H9 (cell line): ENCODE results near the gene PCDH9. TPM values are rescaled to one million over a fixed set of nuclear protein-coding genes. Genes with fewer than 3 reads are reported as not detected.

Experiments used
- DNase-seq: peaks from one replicate; pipeline ENCODE4 v3.0.0-alpha.2; 2017
- H2AFZ ChIP-seq: one replicate; pipeline ENCODE4 v1.6.1; 2013; ENCODE audit warnings: mild to moderate bottlenecking, low read length, control low read depth, moderate library complexity
- H2AK5ac ChIP-seq: 2 replicates; pipeline ENCODE4 v1.6.1; 2013; ENCODE audit warnings: low read length, control low read depth, mixed read lengths; ENCODE audit not compliant: insufficient read length
- H2BK120ac ChIP-seq: one replicate; pipeline ENCODE4 v1.6.1; 2013; ENCODE audit warnings: low read depth, mild to moderate bottlenecking, low read length, control low read depth, inconsistent platforms; ENCODE audit not compliant: poor library complexity, severe bottlenecking
- H2BK12ac ChIP-seq: 2 replicates; pipeline ENCODE4 v1.6.1; 2013; ENCODE audit warnings: low read length, control low read depth, mixed read lengths, low read depth; ENCODE audit not compliant: insufficient read length
- H2BK15ac ChIP-seq: 2 replicates; pipeline ENCODE4 v1.6.1; 2013; ENCODE audit warnings: low read depth, low read length, control low read depth
- H2BK20ac ChIP-seq: one replicate; pipeline ENCODE4 v1.6.1; 2013; ENCODE audit warnings: low read depth, mild to moderate bottlenecking, low read length, control low read depth, inconsistent platforms; ENCODE audit not compliant: poor library complexity, severe bottlenecking
- H2BK5ac ChIP-seq: 2 replicates; pipeline ENCODE4 v1.6.1; 2013; ENCODE audit warnings: low read length, control low read depth, mixed read lengths; ENCODE audit not compliant: insufficient read length
- H3K14ac ChIP-seq: 2 replicates; pipeline ENCODE4 v1.6.1; 2013; ENCODE audit warnings: low read length, control low read depth; ENCODE audit not compliant: insufficient read depth
- H3K18ac ChIP-seq: 2 replicates; pipeline ENCODE4 v1.6.1; 2013; ENCODE audit warnings: low read depth, mild to moderate bottlenecking, mixed read lengths, low read length, control low read depth; ENCODE audit not compliant: insufficient read length
- H3K23ac ChIP-seq: 2 replicates; pipeline ENCODE4 v1.6.1; 2013; ENCODE audit warnings: low read length, control low read depth, mixed read lengths, low read depth; ENCODE audit not compliant: insufficient read length
- H3K23me2 ChIP-seq: 2 replicates; pipeline ENCODE4 v1.6.1; 2013; ENCODE audit warnings: low read depth, mild to moderate bottlenecking, mixed read lengths, low read length, control low read depth; ENCODE audit not compliant: insufficient read length, poor library complexity, severe bottlenecking
- H3K27ac ChIP-seq: 2 replicates; pipeline ENCODE4 v1.5.1; 2013; ENCODE audit warnings: low read length, control low read depth, mixed read lengths, low read depth; ENCODE audit not compliant: insufficient read length
- H3K27me3 ChIP-seq: 2 replicates; pipeline ENCODE4 v1.6.1; 2013; ENCODE audit warnings: low read length, control low read depth, inconsistent platforms; ENCODE audit not compliant: insufficient read depth
- H3K4ac ChIP-seq: 2 replicates; pipeline ENCODE4 v1.6.1; 2013; ENCODE audit warnings: low read depth, mild to moderate bottlenecking, control low read depth, inconsistent platforms, low read length, moderate library complexity
- H3K4me1 ChIP-seq: 2 replicates; pipeline ENCODE4 v1.6.1; 2013; ENCODE audit warnings: low read length, control low read depth, inconsistent platforms; ENCODE audit not compliant: insufficient read depth
- H3K4me2 ChIP-seq: 2 replicates; pipeline ENCODE4 v1.6.1; 2013; ENCODE audit warnings: low read length, control low read depth, mixed read lengths; ENCODE audit not compliant: insufficient read length, insufficient read depth
- H3K56ac ChIP-seq: 2 replicates; pipeline ENCODE4 v1.6.1; 2013; ENCODE audit warnings: low read depth, mild to moderate bottlenecking, mixed read lengths, low read length, control low read depth; ENCODE audit not compliant: insufficient read length
- H3K79me1 ChIP-seq: 2 replicates; pipeline ENCODE4 v1.6.1; 2013; ENCODE audit warnings: low read depth, mild to moderate bottlenecking, moderate library complexity, low read length, control low read depth, inconsistent platforms; ENCODE audit not compliant: insufficient read depth, poor library complexity, severe bottlenecking
- H3K79me2 ChIP-seq: 2 replicates; pipeline ENCODE4 v1.6.1; 2013; ENCODE audit warnings: low read length, control low read depth, inconsistent platforms; ENCODE audit not compliant: insufficient read depth
- H3K9ac ChIP-seq: 2 replicates; pipeline ENCODE4 v1.6.1; 2013; ENCODE audit warnings: low read length, control low read depth, mixed read lengths; ENCODE audit not compliant: insufficient read length; ENCODE audit errors: extremely low read depth
- H3K9me3 ChIP-seq: one replicate; pipeline ENCODE4 v1.6.1; 2013; ENCODE audit warnings: low read depth, low read length, inconsistent platforms; ENCODE audit not compliant: control insufficient read depth
- H3T11ph ChIP-seq: one replicate; pipeline ENCODE4 v1.6.1; 2013; ENCODE audit warnings: mild to moderate bottlenecking, low read length, control low read depth, inconsistent platforms
- H4K20me1 ChIP-seq: one replicate; pipeline ENCODE4 v1.6.1; 2013; ENCODE audit not compliant: control insufficient read depth, insufficient read length, insufficient read depth
- H4K5ac ChIP-seq: 2 replicates; pipeline ENCODE4 v1.6.1; 2013; ENCODE audit warnings: low read depth, mild to moderate bottlenecking, mixed read lengths, low read length, control low read depth; ENCODE audit not compliant: insufficient read length
- H4K8ac ChIP-seq: replicated peaks from 2 replicates; pipeline ENCODE4 v1.6.1; 2013; ENCODE audit warnings: low read length, control low read depth, mixed read lengths, low read depth; ENCODE audit not compliant: insufficient read length
- H4K91ac ChIP-seq: 2 replicates; pipeline ENCODE4 v1.6.1; 2013; ENCODE audit warnings: low read depth, mild to moderate bottlenecking, moderate library complexity, mixed read lengths, low read length, control low read depth; ENCODE audit not compliant: insufficient read length
- H3K27ac Mint-ChIP-seq, 3 experiments: 2 replicates in 2 of 3; 3 replicates in 1 of 3; pipeline ENCODE4 v1.8.0; 2020 to 2021; ENCODE audit warnings: mixed read lengths in 3 of 3, mild to moderate bottlenecking in 1 of 3, moderate library complexity in 1 of 3
- H3K27me3 Mint-ChIP-seq: 2 replicates; pipeline ENCODE4 v1.8.0; 2021; ENCODE audit warnings: low read depth, mild to moderate bottlenecking, moderate library complexity, mixed read lengths
- H3K36me3 Mint-ChIP-seq, 3 experiments: 2 replicates in 2 of 3; 3 replicates in 1 of 3; pipeline ENCODE4 v1.8.0; 2020 to 2021; ENCODE audit warnings: low read depth in 3 of 3, mixed read lengths in 3 of 3; ENCODE audit not compliant: insufficient read depth in 1 of 3
- H3K4me1 Mint-ChIP-seq, 2 experiments: 2 replicates each; pipeline ENCODE4 v1.8.0; 2020; ENCODE audit warnings: mixed read lengths in 2 of 2
- H3K4me3 Mint-ChIP-seq, 2 experiments: 2 replicates in 1 of 2; 3 replicates in 1 of 2; pipeline ENCODE4 v1.8.0; 2020 to 2021; ENCODE audit warnings: mild to moderate bottlenecking in 2 of 2, mixed read lengths in 2 of 2, moderate library complexity in 1 of 2
- H3K9me3 Mint-ChIP-seq, 2 experiments: 2 replicates in 1 of 2; 3 replicates in 1 of 2; pipeline ENCODE4 v1.8.0; 2020; ENCODE audit warnings: mild to moderate bottlenecking in 2 of 2, mixed read lengths in 2 of 2, moderate library complexity in 1 of 2
- CTCF ChIP-seq: fragments of 200-600 bp; sonication (generic); conservative IDR thresholded peaks from 3 replicates; pipeline ENCODE4 v1.8.0; 2021; ENCODE audit warnings: antibody characterized with exemption, mild to moderate bottlenecking
- WGBS: extraction: QIAGEN DNeasy Blood & Tissue Kit; methylation state at CpG from one replicate; pipeline ENCODE4 v1.1.7; 2013; ENCODE audit warnings: missing lambda C conversion rate, low lambda C conversion rate, mixed read lengths; ENCODE audit not compliant: insufficient read length; ENCODE audit errors: extremely low coverage; 5-methylcytosine and 5-hydroxymethylcytosine counted together
- total RNA-seq: library from RNA; stranded (reverse); gene quantifications from 2 replicates; pipeline ENCODE4 v1.2.1, GENCODE V29; 2021

Gene PCDH9
- total RNA-seq, 1 experiment from 2014 or later = 0.11 TPM

DNA sequence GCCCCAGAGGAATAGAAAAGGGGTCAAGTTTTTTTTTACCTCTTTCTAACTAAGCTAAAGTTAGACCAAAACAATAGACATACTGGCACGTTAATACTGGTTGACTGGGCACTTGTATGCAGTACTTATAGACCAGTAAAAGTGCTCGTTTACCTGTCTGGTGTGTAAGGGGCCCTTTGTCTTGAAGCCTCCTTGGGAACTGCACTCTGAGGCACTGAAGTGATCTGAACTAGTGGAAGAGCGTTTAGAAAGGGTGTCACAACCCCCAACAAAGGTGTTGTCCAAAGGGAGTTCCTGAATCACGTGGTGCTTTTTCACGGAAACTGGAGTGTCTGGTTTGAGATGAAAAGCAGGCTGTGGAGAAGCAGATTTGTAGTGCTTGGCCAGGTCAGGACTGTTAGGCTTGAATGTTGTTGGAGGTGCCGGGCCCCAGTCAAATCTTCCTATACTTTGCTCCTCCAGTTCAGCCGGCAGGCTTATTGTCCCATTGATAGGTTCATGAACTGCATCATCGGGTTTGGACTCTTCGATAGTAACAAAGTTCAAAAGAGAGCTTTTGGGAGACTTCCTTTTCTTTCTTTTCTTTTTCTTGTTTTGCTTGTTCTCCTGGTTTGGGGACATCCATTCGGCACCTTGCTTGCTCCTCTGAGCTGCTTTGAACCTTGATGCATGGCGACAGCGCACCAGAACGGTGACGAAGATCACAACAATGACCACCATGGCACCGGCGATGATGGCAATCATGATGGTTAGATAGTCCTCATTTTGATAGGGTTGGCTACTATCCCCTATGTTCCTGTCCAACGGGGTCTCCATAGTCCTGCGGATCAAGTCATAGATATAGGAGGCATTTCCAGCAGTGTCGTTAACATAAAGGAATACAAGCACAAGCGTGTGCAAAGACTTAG lies 4.6 kb downstream of the PCDH9 start:
- Histone ChIP-seq H3K14ac (no peak overlapping the region), H2BK5ac (no peak overlapping the region)
- WGBS = no CpG with 5 or more reads among the region's 20 CpGs

More for the DNA sequence above, 4.6 kb downstream of the PCDH9 start:
- H3K79me2 ChIP-seq = no peaks in the 10 kb centered on the region
- DNase-seq = no peak
- H2BK120ac ChIP-seq = no peak overlapping the region
- H4K91ac ChIP-seq = no peak overlapping the region
- H3K56ac ChIP-seq = no peak overlapping the region
- no peak overlapping the region for H3K23ac ChIP-seq
- H3K9ac ChIP-seq = no peak overlapping the region
- H4K8ac ChIP-seq = no peak overlapping the region
- no peak overlapping the region for H2BK15ac ChIP-seq
- peaks cover 9% of the 10 kb centered on the region for H3K23me2 ChIP-seq
- no peaks in the 10 kb centered on the region for H3K79me1 ChIP-seq
- no peak overlapping the region for H4K5ac ChIP-seq
- no peak overlapping the region for H3K27ac ChIP-seq
- no peak overlapping the region for H2AFZ ChIP-seq
- Mint-ChIP-seq H3K4me1 (peaks cover 3% of the 10 kb centered on the region in 2 experiments; a peak in 3 of 4 replicates), H3K9me3 (no peaks in the 10 kb centered on the region), H3K27me3 (peaks cover 9% of the 10 kb centered on the region), H3K36me3 (no peaks in the 10 kb centered on the region), H3K27ac (no peak overlapping the region), H3K4me3 (no peak overlapping the region)
- H3K4me1 ChIP-seq = no peaks in the 10 kb centered on the region
- no peak overlapping the region for H3K4ac ChIP-seq
- no peak overlapping the region for H3T11ph ChIP-seq
- H2AK5ac ChIP-seq = no peak overlapping the region
- no peak for TF ChIP-seq CTCF
- no peaks in the 10 kb centered on the region for H4K20me1 ChIP-seq
- H3K18ac ChIP-seq = no peak overlapping the region
- no peak overlapping the region for H2BK12ac ChIP-seq
- no peak overlapping the region for H2BK20ac ChIP-seq
- no peaks in the 10 kb centered on the region; the same call in 1 of the 2 replicates for H3K27me3 ChIP-seq
- no peak overlapping the region for H3K4me2 ChIP-seq
- H3K9me3 ChIP-seq = no peaks in the 10 kb centered on the region
